Cardiac muscle cell (in vitro differentiated cells and primary cell): ENCODE data around the gene TAS2R16. TPM values are rescaled to one million over a fixed set of nuclear protein-coding genes. Genes with fewer than 3 reads are reported as not detected.

Experiments used
- DNase-seq, 2 donors: peaks; one replicate each; pipeline versions ENCODE4 v3.0.0 to v3.0.0-alpha.2; 2010 to 2017; ENCODE audit warnings: low read depth in 1 of 2, low spot score in 1 of 2
- H3K27ac ChIP-seq: fragments of 200-600 bp; sonication (generic); 2 replicates; pipeline ENCODE4 v1.5.1; 2016
- H3K27me3 ChIP-seq: fragments of 200-600 bp; sonication (generic); 2 replicates; pipeline ENCODE4 v1.6.0; 2016; ENCODE audit warnings: control low read depth
- H3K36me3 ChIP-seq: fragments of 200-600 bp; sonication (generic); 2 replicates; pipeline ENCODE4 v1.5.1; 2016; ENCODE audit warnings: control low read depth
- H3K4me1 ChIP-seq: fragments of 200-600 bp; sonication (generic); 2 replicates; pipeline ENCODE4 v1.8.1; 2017; ENCODE audit warnings: low read depth, mild to moderate bottlenecking, mixed run types
- H3K4me3 ChIP-seq: fragments of 200-600 bp; sonication (generic); 2 replicates; pipeline ENCODE4 v1.5.1; 2016; ENCODE audit warnings: mild to moderate bottlenecking
- H3K9me3 ChIP-seq: fragments of 200-600 bp; sonication (generic); 2 replicates; pipeline ENCODE4 v1.5.1; 2017; ENCODE audit warnings: low read depth, mild to moderate bottlenecking, control low read depth
- CTCF ChIP-seq: IDR thresholded peaks from 2 replicates; pipeline ENCODE4 v1.5.1; 2012; ENCODE audit warnings: low read depth, mild to moderate bottlenecking, low read length
- polyA plus RNA-seq: library from polyadenylated mRNA; unstranded; fragments of >200 nt; fragmentation: Nextera tagmentation; extraction: Ambion mirVana; gene quantifications from 2 replicates; pipeline ENCODE4 v1.2.1, GENCODE V29; 2016
- total RNA-seq: library from RNA; depleted of rRNA; stranded (reverse); fragments of >200 nt; gene quantifications from 2 replicates; pipeline ENCODE4 v1.2.3, GENCODE V29; 2016

The TAS2R16 gene
- total RNA-seq (not detected in 2 replicates), polyA plus RNA-seq (not detected in 2 replicates)

GRCh38 chr7:122995600-122995999 lies at the start of gene TAS2R16:
TSS of gene TAS2R16 (minus strand) at chr7:122995700. CDS start at chr7:122995634, 66 bp downstream.
- no peak for DNase-seq
- H3K27me3 ChIP-seq, result no peaks in the 10 kb centered on the region
- no peak for TF ChIP-seq CTCF
- no peaks in the 10 kb centered on the region for H3K4me1 ChIP-seq
- no peaks in the 10 kb centered on the region for H3K9me3 ChIP-seq
- H3K27ac ChIP-seq, result no peak within 1 kb of the TSS
- H3K36me3 ChIP-seq, result no peaks in the 10 kb centered on the region
- H3K4me3 ChIP-seq, result no peak within 1 kb of the TSS

- Histone ChIP-seq H3K27ac (no peak overlapping the region), H3K4me3 (no peak overlapping the region), H3K27me3 (no peaks in the 10 kb centered on the region), H3K9me3 (no peaks in the 10 kb centered on the region), H3K36me3 (no peaks in the 10 kb centered on the region), H3K4me1 (no peaks in the 10 kb centered on the region)
- no peak for DNase-seq
- no peak for TF ChIP-seq CTCF
These were observed 48.1 kb upstream of the TAS2R16 start for GRCh38 chr7:123043642-123044041.

- Histone ChIP-seq H3K9me3 (no peaks in the 10 kb centered on the region), H3K27ac (no peak overlapping the region), H3K4me3 (no peak overlapping the region), H3K36me3 (no peaks in the 10 kb centered on the region), H3K4me1 (no peaks in the 10 kb centered on the region), H3K27me3 (no peaks in the 10 kb centered on the region)
- DNase-seq, result peak in 1 of 2 donors; percentile 2
- no peak for TF ChIP-seq CTCF
These were observed 45.6 kb upstream of the TAS2R16 start for GRCh38 chr7:123041101-123041500.

- TF ChIP-seq CTCF, result no peak
- Histone ChIP-seq H3K27ac (no peak overlapping the region), H3K36me3 (no peaks in the 10 kb centered on the region), H3K4me1 (no peaks in the 10 kb centered on the region), H3K4me3 (no peak overlapping the region), H3K27me3 (no peaks in the 10 kb centered on the region), H3K9me3 (no peaks in the 10 kb centered on the region)
- peak in 1 of 2 donors; percentile 0 for DNase-seq
These were observed 43.8 kb upstream of the TAS2R16 start for GRCh38 chr7:123039269-123039668.

GRCh38 chr7:123034106-123034505 lies 38.6 kb upstream of the TAS2R16 start:
- Histone ChIP-seq H3K36me3 (no peaks in the 10 kb centered on the region), H3K9me3 (no peaks in the 10 kb centered on the region), H3K4me1 (no peaks in the 10 kb centered on the region), H3K27me3 (no peaks in the 10 kb centered on the region), H3K4me3 (no peak overlapping the region), H3K27ac (no peak overlapping the region)
- no peak for DNase-seq
- no peak for TF ChIP-seq CTCF

GRCh38 chr7:123030631-123031030 lies 35.1 kb upstream of the TAS2R16 start:
- Histone ChIP-seq H3K27me3 (no peaks in the 10 kb centered on the region), H3K4me3 (no peak overlapping the region), H3K4me1 (no peaks in the 10 kb centered on the region), H3K9me3 (no peaks in the 10 kb centered on the region), H3K36me3 (no peaks in the 10 kb centered on the region), H3K27ac (no peak overlapping the region)
- TF ChIP-seq CTCF, result no peak
- no peak for DNase-seq
